C4-2B (cell line): ENCODE results near the gene PAQR6.

Source experiments
- CTCF ChIP-seq: fragments of 450-650 bp; conservative IDR thresholded peaks from 2 replicates; pipeline ENCODE4 v1.5.1; 2017; ENCODE audit warnings: mild to moderate bottlenecking
- ZFX ChIP-seq: fragments of 450-650 bp; IDR thresholded peaks from 2 replicates; pipeline ENCODE4 v1.6.1; 2017

GRCh38 chr1:156198831-156199349 lies 49.0 kb downstream of the PAQR6 start:
- TF ChIP-seq CTCF (no peak), ZFX (no peak)
